Small intestine (tissue), 7 donors: Measurements from ENCODE around the gene TYMP. TPM values are rescaled to one million over a fixed set of nuclear protein-coding genes. Genes with fewer than 3 reads are reported as not detected.
"Not testable (repeated sequence)": the region's sequence is repeated elsewhere in the genome, so short reads cannot be mapped to it uniquely, and the experiment has no call there.

ENCODE experiments used
- DNase-seq, 2 donors: peaks; one replicate each; pipeline versions ENCODE4 v3.0.0 to v3.0.0-alpha.2; 2013
- FAIRE-seq: peaks from 2 replicates; lab custom pipeline; 2012; peaks lifted over from hg19 to GRCh38; lab: Jason Lieb, UNC
- H3K27ac ChIP-seq, 3 donors: one replicate each; pipeline ENCODE4 v1.5.1; 2013; ENCODE audit warnings: low read length in 2 of 3, mild to moderate bottlenecking in 2 of 3, control low read depth in 1 of 3, inconsistent platforms in 1 of 3, low read depth in 1 of 3, moderate library complexity in 1 of 3
- H3K27me3 ChIP-seq, 3 donors: one replicate each; pipeline ENCODE4 v1.6.1; 2013; ENCODE audit warnings: low read length in 3 of 3, inconsistent platforms in 1 of 3; ENCODE audit not compliant: control insufficient read depth in 3 of 3, insufficient read depth in 3 of 3
- H3K36me3 ChIP-seq, 3 donors: one replicate each; pipeline ENCODE4 v1.6.1; 2013; ENCODE audit warnings: low read length in 3 of 3, inconsistent platforms in 1 of 3, low read depth in 1 of 3, mild to moderate bottlenecking in 1 of 3, moderate library complexity in 1 of 3; ENCODE audit not compliant: control insufficient read depth in 3 of 3, insufficient read depth in 2 of 3
- H3K4me1 ChIP-seq, 3 donors: one replicate each; pipeline ENCODE4 v1.6.1; 2013; ENCODE audit warnings: low read length in 2 of 3, inconsistent platforms in 1 of 3, low read depth in 1 of 3, mild to moderate bottlenecking in 1 of 3, moderate library complexity in 1 of 3; ENCODE audit not compliant: control insufficient read depth in 3 of 3, insufficient read depth in 2 of 3
- H3K4me3 ChIP-seq, 3 donors: one replicate each; pipeline ENCODE4 v1.5.1; 2013; ENCODE audit warnings: low read length in 3 of 3, control low read depth in 1 of 3, inconsistent platforms in 1 of 3, low read depth in 1 of 3, mild to moderate bottlenecking in 1 of 3, moderate library complexity in 1 of 3
- H3K9me3 ChIP-seq, 2 donors: one replicate each; pipeline ENCODE4 v1.6.1; 2013; ENCODE audit warnings: low read depth in 1 of 2, low read length in 1 of 2; ENCODE audit not compliant: control insufficient read depth in 2 of 2, insufficient read depth in 1 of 2
- WGBS, 3 donors: extraction: QIAGEN DNeasy Blood & Tissue Kit; methylation state at CpG; one replicate each; pipeline ENCODE4 v1.1.7; 2013; 5-methylcytosine and 5-hydroxymethylcytosine counted together
- polyA plus RNA-seq, 4 donors: library from polyadenylated mRNA; stranded (reverse) in 3 of 4; unstranded in 1 of 4; fragments of 200-250 nt in 3 of 4; fragments of 120-200 nt in 1 of 4; gene quantifications; one replicate each; pipeline versions ENCODE4 v1.2.1 to v1.2.3, GENCODE V29; 2013
- donor health status: healthy with polysubstance abuse.
- donor health status: control.
- donor health status: control.
- donor health status: Bipolar disorder and iron deficiency.
- donor health status: healthy.

Gene TYMP
- polyA plus RNA-seq, 4 donors = 10.7 to 172 (median 90.0) TPM

- Histone ChIP-seq H3K4me3 (no peak overlapping the region), H3K4me1 (peaks cover 0 to 26% (median 5%) of the 10 kb centered on the region in 3 donors), H3K9me3 (no peaks in the 10 kb centered on the region), H3K36me3 (no peaks in the 10 kb centered on the region), H3K27ac (peak overlapping the region in 1 of 3 donors; percentile 75), H3K27me3 (peaks cover 0 to 9% (median 0%) of the 10 kb centered on the region in 3 donors)
- FAIRE-seq (no peak), DNase-seq (no peak)
- WGBS, 3 donors = 87 to 96% (median 93%) methylated on average over 13 of the region's 13 CpGs
These were observed 8.0 kb upstream of the TYMP start for GRCh38 chr22:50537765-50538164.

DNA sequence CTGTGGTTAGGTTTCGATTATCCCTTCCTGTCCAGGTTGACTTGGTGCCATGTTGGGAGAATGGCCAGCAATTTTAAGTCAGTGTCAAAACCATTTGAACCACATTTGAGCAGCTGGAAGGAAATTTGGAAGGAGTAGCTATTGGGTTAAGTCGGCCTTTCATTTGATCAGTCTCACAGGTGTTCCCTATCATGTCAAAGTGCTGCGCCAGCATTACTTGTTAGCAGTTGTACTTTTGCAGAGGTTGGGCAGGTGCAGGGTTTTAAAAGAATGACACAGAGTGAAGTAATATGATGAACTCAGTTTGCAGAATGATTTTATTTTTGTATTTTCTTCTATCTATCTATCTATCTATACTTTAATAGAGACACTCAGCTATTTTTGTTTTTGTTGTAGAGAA lies 6.4 kb upstream of the TYMP start:
- H3K36me3 ChIP-seq = no peaks in the 10 kb centered on the region
- DNase-seq = no peak
- H3K4me1 ChIP-seq = peaks cover 0 to 35% (median 5%) of the 10 kb centered on the region in 3 donors
- no peak overlapping the region for H3K27ac ChIP-seq
- H3K4me3 ChIP-seq = no peak overlapping the region
- 55 to 71% (median 71%) methylated on average over 3 of the region's 3 CpGs for WGBS, 3 donors
- peaks cover 0 to 21% (median 0%) of the 10 kb centered on the region in 3 donors for H3K27me3 ChIP-seq
- no peak for FAIRE-seq
- no peaks in the 10 kb centered on the region for H3K9me3 ChIP-seq

- FAIRE-seq (no peak), DNase-seq (no peak)
- Histone ChIP-seq H3K27ac (peak overlapping the region in 1 of 3 donors; percentile 43), H3K4me1 (peaks cover 0 to 46% (median 5%) of the 10 kb centered on the region in 3 donors), H3K36me3 (no peaks in the 10 kb centered on the region), H3K4me3 (no peak overlapping the region), H3K9me3 (no peaks in the 10 kb centered on the region), H3K27me3 (peaks cover 0 to 33% (median 0%) of the 10 kb centered on the region in 3 donors)
- 84 to 89% (median 89%) methylated on average over 7 to 8 of the region's 8 CpGs for WGBS, 3 donors
These were observed 5.3 kb upstream of the TYMP start for GRCh38 chr22:50535113-50535512.

GRCh38 chr22:50533856-50534711 lies 4.3 kb upstream of the TYMP start:
- 53 to 68% (median 60%) methylated on average over 21 of the region's 21 CpGs for WGBS, 3 donors
- peaks cover 0 to 36% (median 0%) of the 10 kb centered on the region in 3 donors for H3K27me3 ChIP-seq
- not testable (repeated sequence) for H3K36me3 ChIP-seq, H3K9me3 ChIP-seq, H3K4me3 ChIP-seq, FAIRE-seq, DNase-seq
- peak overlapping the region in 1 of 3 donors; percentile 78 for H3K27ac ChIP-seq
- peaks cover 2 to 49% (median 3%) of the 10 kb centered on the region in 3 donors for H3K4me1 ChIP-seq

- H3K36me3 ChIP-seq = no peaks in the 10 kb centered on the region
- H3K4me1 ChIP-seq = peaks cover 0 to 46% (median 4%) of the 10 kb centered on the region in 3 donors
- no peak overlapping the region for H3K4me3 ChIP-seq
- no peaks in the 10 kb centered on the region for H3K9me3 ChIP-seq
- WGBS, 3 donors = 65 to 73% (median 70%) methylated on average over 19 of the region's 19 CpGs
- no peak for FAIRE-seq
- peak overlapping the region in 1 of 3 donors; percentile 78 for H3K27ac ChIP-seq
- H3K27me3 ChIP-seq = peaks cover 0 to 37% (median 0%) of the 10 kb centered on the region in 3 donors
- no peak for DNase-seq
These were observed 3.3 kb upstream of the TYMP start for GRCh38 chr22:50532824-50533796.

DNA sequence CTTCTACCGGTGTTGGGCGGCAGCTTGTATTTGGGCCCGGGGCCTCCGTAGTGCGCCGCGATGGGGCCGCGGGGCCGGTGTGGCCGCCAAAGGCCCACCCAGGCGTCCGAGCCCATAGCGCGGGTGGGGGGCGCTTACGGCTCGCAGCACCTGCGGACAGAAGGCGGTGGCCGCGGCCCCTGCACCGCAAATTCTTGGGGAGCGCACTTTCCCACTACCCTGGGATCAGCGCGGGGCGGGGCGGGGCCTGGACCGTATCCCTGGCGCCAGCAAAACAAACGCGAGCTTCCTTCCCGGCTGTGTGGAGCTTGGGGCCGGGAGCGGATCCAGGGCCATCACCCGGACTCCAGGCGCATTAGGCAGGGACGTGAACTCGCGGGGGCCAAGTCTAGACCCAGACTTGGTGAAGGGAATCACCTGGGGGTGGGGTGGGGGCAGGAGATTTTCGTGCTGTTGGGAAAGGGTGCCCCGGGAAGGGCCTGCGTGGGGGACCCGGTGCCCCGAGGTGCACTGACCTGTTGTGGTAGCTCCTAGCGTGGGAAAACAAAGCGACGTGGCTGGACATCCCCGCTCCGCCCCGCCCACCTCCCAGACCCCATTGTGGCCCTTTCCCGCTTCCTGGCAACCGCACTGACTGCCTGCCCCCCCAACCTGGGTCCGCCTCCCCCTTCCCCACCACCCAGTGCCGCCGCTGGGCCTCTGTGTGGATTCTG lies 2.3 kb upstream of the TYMP start:
- Histone ChIP-seq H3K4me3 (peak overlapping the region; percentile 45 to 76 (median 57)), H3K27me3 (peaks cover 0 to 37% (median 0%) of the 10 kb centered on the region in 3 donors), H3K9me3 (no peaks in the 10 kb centered on the region), H3K4me1 (peaks cover 0 to 46% (median 6%) of the 10 kb centered on the region in 3 donors), H3K36me3 (peaks cover 0 to 3% (median 0%) of the 10 kb centered on the region in 3 donors), H3K27ac (peak overlapping the region; percentile 84 to 100 (median 95))
- 3 to 5% (median 5%) methylated on average over 34 to 56 of the region's 56 CpGs for WGBS, 3 donors
- DNase-seq (peak; percentile 74 to 85), FAIRE-seq (no peak)

DNA sequence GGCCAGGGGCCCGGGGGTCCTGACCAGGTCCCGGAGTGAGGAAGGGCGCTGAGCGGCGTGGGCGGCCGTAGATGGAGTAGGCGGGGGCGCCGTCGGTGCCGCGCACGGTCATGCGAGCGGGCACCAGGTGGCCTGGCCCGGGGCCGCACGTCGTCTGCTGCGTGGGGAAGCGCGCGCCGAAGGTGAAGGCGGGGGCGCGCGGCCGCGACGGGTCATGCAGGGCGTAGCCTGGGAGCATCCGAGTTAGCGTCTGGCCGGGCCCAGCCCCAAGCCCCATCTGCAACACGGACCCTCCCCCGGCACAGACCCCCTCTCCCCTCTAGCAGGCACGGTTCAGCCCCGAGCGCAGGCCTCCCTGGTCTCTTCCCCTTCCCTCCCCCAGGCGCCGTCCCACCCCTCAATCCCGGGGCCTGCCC lies 1.7 kb upstream of the TYMP start:
- 1% methylated on average over 14 to 44 of the region's 44 CpGs for WGBS, 3 donors
- H3K27ac ChIP-seq = peak overlapping the region; percentile 84 to 100 (median 95)
- H3K27me3 ChIP-seq = peaks cover 0 to 37% (median 0%) of the 10 kb centered on the region in 3 donors
- no peak for FAIRE-seq
- H3K9me3 ChIP-seq = no peaks in the 10 kb centered on the region
- DNase-seq = peak; percentile 62 to 78
- H3K36me3 ChIP-seq = peaks cover 0 to 3% (median 0%) of the 10 kb centered on the region in 3 donors
- H3K4me3 ChIP-seq = peak overlapping the region; percentile 45 to 76 (median 57)
- H3K4me1 ChIP-seq = peaks cover 0 to 50% (median 6%) of the 10 kb centered on the region in 3 donors
